ENCODE data around the gene DDIT4. TPM values are rescaled to one million over a fixed set of nuclear protein-coding genes. Genes with fewer than 3 reads are reported as not detected.

DDIT4 gene
- total and polyA plus RNA-seq, 8 donors = 89.9 to 188 (median 162) TPM

- Histone ChIP-seq H3K36me3 (peaks cover 24 to 68% (median 56%) of the 10 kb centered on the region in 4 donors), H3K4me1 (peaks cover 8 to 75% (median 48%) of the 10 kb centered on the region in 4 donors), H3K4me3 (no peak overlapping the region), H3K9me3 (no peaks in the 10 kb centered on the region), H3K27me3 (no peaks in the 10 kb centered on the region), H3K27ac (peak overlapping the region in 3 of 5 donors; percentile 44 to 75 (median 72))
- 79 to 88% (median 86%) methylated on average over 6 of the region's 6 CpGs for WGBS, 5 donors
- DNase-seq = no peak
- intact Hi-C loops (cut with DNase I; ENCODE audit: low total_unique reads) = no loop called here
- TF ChIP-seq EP300 (IDR thresholded peaks at IDR 0.05) (no peak), POLR2AphosphoS5 (IDR thresholded peaks at IDR 0.05) (no peak), POLR2A (IDR thresholded peaks at IDR 0.05) (no peak), CTCF (IDR thresholded peaks at IDR 0.05) (no peak)
Observed at GRCh38 chr10:72227826-72228225, 45.9 kb upstream of the DDIT4 start.

GRCh38 chr10:72228318-72228751, 45.4 kb upstream of the DDIT4 start:
- H3K36me3 ChIP-seq = peaks cover 29 to 73% (median 61%) of the 10 kb centered on the region in 4 donors
- DNase-seq = no peak
- peaks cover 8 to 70% (median 44%) of the 10 kb centered on the region in 4 donors for H3K4me1 ChIP-seq
- H3K4me3 ChIP-seq = no peak overlapping the region
- 24 to 45% (median 37%) methylated on average over 2 of the region's 2 CpGs for WGBS, 5 donors
- H3K27me3 ChIP-seq = no peaks in the 10 kb centered on the region
- H3K9me3 ChIP-seq = no peaks in the 10 kb centered on the region
- intact Hi-C loops (cut with DNase I; ENCODE audit: low total_unique reads) = no loop called here
- TF ChIP-seq POLR2A (IDR thresholded peaks at IDR 0.05) (no peak), POLR2AphosphoS5 (IDR thresholded peaks at IDR 0.05) (no peak)
- peak overlapping the region in 3 of 5 donors; percentile 44 to 75 (median 72) for H3K27ac ChIP-seq

- Histone ChIP-seq H3K27ac (peak overlapping the region; percentile 44 to 75 (median 60)), H3K9me3 (no peaks in the 10 kb centered on the region), H3K27me3 (no peaks in the 10 kb centered on the region), H3K36me3 (peaks cover 37 to 77% (median 64%) of the 10 kb centered on the region in 4 donors), H3K4me3 (no peak overlapping the region), H3K4me1 (peaks cover 8 to 58% (median 37%) of the 10 kb centered on the region in 4 donors)
- WGBS, 5 donors = 54 to 63% (median 58%) methylated on average over 8 of the region's 8 CpGs
- peak in 1 of 2 donors; percentile 41 for DNase-seq
- intact Hi-C loops (cut with DNase I; ENCODE audit: low total_unique reads) = no loop called here
- TF ChIP-seq POLR2A (IDR thresholded peaks at IDR 0.05) (no peak), POLR2AphosphoS5 (IDR thresholded peaks at IDR 0.05) (no peak), CTCF (IDR thresholded peaks at IDR 0.05) (no peak), EP300 (IDR thresholded peaks at IDR 0.05) (no peak)
Observed at GRCh38 chr10:72229261-72230251, 44.2 kb upstream of the DDIT4 start.

GRCh38 chr10:72233621-72234020, 40.1 kb upstream of the DDIT4 start:
- H3K9me3 ChIP-seq = no peaks in the 10 kb centered on the region
- intact Hi-C loops (cut with DNase I; ENCODE audit: low total_unique reads) = no loop called here
- H3K27ac ChIP-seq = peak overlapping the region in 2 of 5 donors; percentile 16 to 36
- peaks cover 37 to 84% (median 76%) of the 10 kb centered on the region in 4 donors for H3K36me3 ChIP-seq
- no peaks in the 10 kb centered on the region for H3K27me3 ChIP-seq
- peaks cover 8 to 32% (median 18%) of the 10 kb centered on the region in 4 donors for H3K4me1 ChIP-seq
- TF ChIP-seq POLR2AphosphoS5 (IDR thresholded peaks at IDR 0.05) (no peak), CTCF (IDR thresholded peaks at IDR 0.05) (no peak), POLR2A (IDR thresholded peaks at IDR 0.05) (no peak), EP300 (IDR thresholded peaks at IDR 0.05) (no peak)
- no peak for DNase-seq
- H3K4me3 ChIP-seq = no peak overlapping the region
